Neural progenitor cell (in vitro differentiated cells): ENCODE measurements around the gene OSBPL8. TPM values are rescaled to one million over a fixed set of nuclear protein-coding genes. Genes with fewer than 3 reads are reported as not detected.

Source experiments
- DNase-seq: peaks from one replicate; pipeline ENCODE4 v3.0.0-alpha.2; 2016; ENCODE audit warnings: low spot score
- H2AFZ ChIP-seq: fragments of 200-600 bp; sonication (generic); replicated peaks from 2 replicates; pipeline ENCODE4 v1.6.1; 2016; ENCODE audit warnings: antibody characterized with exemption
- H3F3A ChIP-seq: fragments of 200-600 bp; sonication (generic); 2 replicates; pipeline ENCODE4 v1.6.1; 2016; ENCODE audit warnings: antibody characterized with exemption, low read depth
- H3K27ac ChIP-seq: fragments of 200-600 bp; sonication (generic); 2 replicates; pipeline ENCODE4 v1.5.1; 2016; ENCODE audit warnings: mild to moderate bottlenecking
- H3K27me3 ChIP-seq: fragments of 200-600 bp; sonication (generic); 2 replicates; pipeline ENCODE4 v1.6.1; 2016; ENCODE audit warnings: mild to moderate bottlenecking, moderate library complexity
- H3K36me3 ChIP-seq: fragments of 200-600 bp; sonication (generic); 2 replicates; pipeline ENCODE4 v1.5.1; 2016
- H3K4me1 ChIP-seq: fragments of 200-600 bp; sonication (generic); 2 replicates; pipeline ENCODE4 v1.6.1; 2016; ENCODE audit warnings: mixed run types
- H3K4me2 ChIP-seq: fragments of 200-600 bp; sonication (generic); 2 replicates; pipeline ENCODE4 v1.6.1; 2016
- H3K4me3 ChIP-seq: fragments of 200-600 bp; sonication (generic); 2 replicates; pipeline ENCODE4 v1.5.1; 2016
- H3K79me2 ChIP-seq: fragments of 200-600 bp; sonication (generic); 2 replicates; pipeline ENCODE4 v1.6.1; 2016; ENCODE audit warnings: low read depth
- H3K9ac ChIP-seq: fragments of 200-600 bp; sonication (generic); 2 replicates; pipeline ENCODE4 v1.6.1; 2016
- H3K9me3 ChIP-seq: fragments of 200-600 bp; sonication (generic); 2 replicates; pipeline ENCODE4 v1.5.1; 2016; ENCODE audit warnings: low read depth
- H4K20me1 ChIP-seq: fragments of 200-600 bp; sonication (generic); 2 replicates; pipeline ENCODE4 v1.6.1; 2016; ENCODE audit warnings: low read depth
- H3K27ac Mint-ChIP-seq: 3 replicates; pipeline ENCODE4 v1.8.0; 2021; ENCODE audit warnings: mixed read lengths
- H3K27me3 Mint-ChIP-seq: 2 replicates; pipeline ENCODE4 v1.8.0; 2022; ENCODE audit warnings: low read depth, mild to moderate bottlenecking, inconsistent platforms, moderate library complexity, mixed read lengths; ENCODE audit not compliant: insufficient read depth
- H3K36me3 Mint-ChIP-seq: 3 replicates; pipeline ENCODE4 v1.8.0; 2021; ENCODE audit warnings: mixed read lengths
- H3K4me1 Mint-ChIP-seq: 3 replicates; pipeline ENCODE4 v1.8.0; 2021; ENCODE audit warnings: mixed read lengths
- H3K4me3 Mint-ChIP-seq: 3 replicates; pipeline ENCODE4 v1.8.0; 2021; ENCODE audit warnings: mild to moderate bottlenecking, moderate library complexity, mixed read lengths
- H3K9me3 Mint-ChIP-seq: 3 replicates; pipeline ENCODE4 v1.8.0; 2020; ENCODE audit warnings: mixed read lengths
- EZH2 ChIP-seq: fragments of 200-600 bp; sonication (generic); IDR thresholded peaks from 2 replicates; pipeline ENCODE4 v1.6.1; 2017; ENCODE audit warnings: antibody characterized with exemption, mild to moderate bottlenecking, moderate library complexity
- EZH2phosphoT487 ChIP-seq: fragments of 200-600 bp; sonication (generic); IDR thresholded peaks from 2 replicates; pipeline ENCODE4 v1.6.1; 2017; ENCODE audit warnings: antibody characterized with exemption
- total RNA-seq: library from RNA; depleted of rRNA; stranded (reverse); fragments of >200 nt; gene quantifications from 2 replicates; pipeline ENCODE4 v1.2.3, GENCODE V29; 2015; ENCODE audit warnings: low replicate concordance
- TF ChIP-seq, protein P1 (sequence below): fragments of 200-600 bp; sonication (generic); IDR thresholded peaks from 2 replicates; pipeline ENCODE4 v1.5.1; 2017; ENCODE audit warnings: antibody characterized with exemption, mild to moderate bottlenecking

Gene OSBPL8
- total RNA-seq, 1 donor from 2014 or later, result 93.6 TPM

- Mint-ChIP-seq H3K36me3 (peaks cover 7% of the 10 kb centered on the region), H3K4me1 (no peaks in the 10 kb centered on the region), H3K27ac (no peak overlapping the region), H3K9me3 (peaks cover 2% of the 10 kb centered on the region), H3K4me3 (no peak overlapping the region), H3K27me3 (no peaks in the 10 kb centered on the region)
- Histone ChIP-seq H4K20me1 (peaks cover 6% of the 10 kb centered on the region), H2AFZ (no peak overlapping the region), H3K9ac (no peak overlapping the region), H3K4me2 (no peak overlapping the region), H3K9me3 (no peaks in the 10 kb centered on the region), H3F3A (no peaks in the 10 kb centered on the region), H3K4me1 (no peaks in the 10 kb centered on the region), H3K27ac (no peak overlapping the region), H3K36me3 (no peaks in the 10 kb centered on the region), H3K27me3 (no peaks in the 10 kb centered on the region), H3K4me3 (no peak overlapping the region), H3K79me2 (peaks cover 35% of the 10 kb centered on the region)
- DNase-seq, result no peak
- TF ChIP-seq EZH2, result no peak
- TF ChIP-seq, protein P1, sequence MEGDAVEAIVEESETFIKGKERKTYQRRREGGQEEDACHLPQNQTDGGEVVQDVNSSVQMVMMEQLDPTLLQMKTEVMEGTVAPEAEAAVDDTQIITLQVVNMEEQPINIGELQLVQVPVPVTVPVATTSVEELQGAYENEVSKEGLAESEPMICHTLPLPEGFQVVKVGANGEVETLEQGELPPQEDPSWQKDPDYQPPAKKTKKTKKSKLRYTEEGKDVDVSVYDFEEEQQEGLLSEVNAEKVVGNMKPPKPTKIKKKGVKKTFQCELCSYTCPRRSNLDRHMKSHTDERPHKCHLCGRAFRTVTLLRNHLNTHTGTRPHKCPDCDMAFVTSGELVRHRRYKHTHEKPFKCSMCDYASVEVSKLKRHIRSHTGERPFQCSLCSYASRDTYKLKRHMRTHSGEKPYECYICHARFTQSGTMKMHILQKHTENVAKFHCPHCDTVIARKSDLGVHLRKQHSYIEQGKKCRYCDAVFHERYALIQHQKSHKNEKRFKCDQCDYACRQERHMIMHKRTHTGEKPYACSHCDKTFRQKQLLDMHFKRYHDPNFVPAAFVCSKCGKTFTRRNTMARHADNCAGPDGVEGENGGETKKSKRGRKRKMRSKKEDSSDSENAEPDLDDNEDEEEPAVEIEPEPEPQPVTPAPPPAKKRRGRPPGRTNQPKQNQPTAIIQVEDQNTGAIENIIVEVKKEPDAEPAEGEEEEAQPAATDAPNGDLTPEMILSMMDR, result no peak
- TF ChIP-seq EZH2phosphoT487, result no peak
These were observed 118.6 kb downstream of the OSBPL8 start for GRCh38 chr12:76441016-76441415.

DNA sequence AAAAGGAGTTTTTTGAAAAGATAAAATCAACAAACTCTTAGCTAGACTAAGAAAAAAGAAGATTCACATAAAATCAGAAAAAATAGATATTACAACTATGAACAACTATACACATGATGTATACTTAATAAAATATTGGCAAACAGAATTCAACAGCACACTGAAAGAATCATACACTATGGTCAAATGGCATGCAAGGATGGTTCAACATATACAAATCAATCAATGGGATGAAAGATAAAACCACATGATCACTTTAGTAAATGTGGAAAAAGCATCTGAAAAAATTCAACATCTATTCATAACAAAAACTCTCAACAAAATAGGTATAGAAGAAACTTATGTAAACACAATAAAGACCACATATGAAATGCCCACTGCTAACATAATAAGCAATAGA is 126.8 kb downstream of the OSBPL8 start:
- H3K4me1 ChIP-seq, result no peaks in the 10 kb centered on the region
- Mint-ChIP-seq H3K4me3 (no peak overlapping the region), H3K27ac (no peak overlapping the region), H3K36me3 (peaks cover 23% of the 10 kb centered on the region), H3K4me1 (no peaks in the 10 kb centered on the region), H3K27me3 (no peaks in the 10 kb centered on the region), H3K9me3 (peaks cover 29% of the 10 kb centered on the region)
- no peak for DNase-seq
- peaks cover 63% of the 10 kb centered on the region for H3K79me2 ChIP-seq
- TF ChIP-seq, protein P1, result no peak
- no peak for TF ChIP-seq EZH2phosphoT487
- no peak for TF ChIP-seq EZH2
- H3K9ac ChIP-seq, result no peak overlapping the region
- H3K4me3 ChIP-seq, result no peak overlapping the region
- no peaks in the 10 kb centered on the region for H3K27me3 ChIP-seq
- H3K36me3 ChIP-seq, result no peaks in the 10 kb centered on the region
- H2AFZ ChIP-seq, result no peak overlapping the region
- H3K4me2 ChIP-seq, result no peak overlapping the region
- no peaks in the 10 kb centered on the region for H3K9me3 ChIP-seq
- no peaks in the 10 kb centered on the region for H3F3A ChIP-seq
- H3K27ac ChIP-seq, result no peak overlapping the region
- H4K20me1 ChIP-seq, result no peaks in the 10 kb centered on the region

GRCh38 chr12:76428117-76428516 is 131.5 kb downstream of the OSBPL8 start:
- peaks cover 66% of the 10 kb centered on the region for H3K79me2 ChIP-seq
- H3K27ac ChIP-seq, result no peak overlapping the region
- H3K4me3 ChIP-seq, result no peak overlapping the region
- H2AFZ ChIP-seq, result no peak overlapping the region
- no peaks in the 10 kb centered on the region for H3F3A ChIP-seq
- Mint-ChIP-seq H3K27me3 (no peaks in the 10 kb centered on the region), H3K4me3 (no peak overlapping the region), H3K27ac (no peak overlapping the region), H3K36me3 (peaks cover 28% of the 10 kb centered on the region), H3K9me3 (peaks cover 38% of the 10 kb centered on the region), H3K4me1 (peaks cover under 1% of the 10 kb centered on the region)
- peaks cover 2% of the 10 kb centered on the region for H3K4me1 ChIP-seq
- no peaks in the 10 kb centered on the region for H4K20me1 ChIP-seq
- H3K9ac ChIP-seq, result no peak overlapping the region
- H3K36me3 ChIP-seq, result peaks cover 3% of the 10 kb centered on the region
- TF ChIP-seq EZH2, result no peak
- TF ChIP-seq EZH2phosphoT487, result no peak
- TF ChIP-seq, protein P1, result no peak
- H3K9me3 ChIP-seq, result no peaks in the 10 kb centered on the region
- no peak for DNase-seq
- H3K4me2 ChIP-seq, result no peak overlapping the region
- H3K27me3 ChIP-seq, result no peaks in the 10 kb centered on the region
